HG03442 (cell line): ENCODE data around the gene ANKRD18B.
A peak's percentile ranks its signal among the peaks of the same experiment; 100 is the strongest.
"Not testable (repeated sequence)": the region's sequence is repeated elsewhere in the genome, so short reads cannot be mapped to it uniquely, and the experiment has no call there.

ENCODE experiments used
- ATAC-seq: cut with Tn5 transposase; IDR thresholded peaks from one replicate; pipeline ENCODE4 v1.9.1; 2021; ENCODE audit warnings: mild to moderate bottlenecking, moderate library complexity; ENCODE audit not compliant: unreplicated experiment

ANKRD18B gene

GRCh38 chr9:33523397-33524305, at the start of gene ANKRD18B:
Gene ANKRD18B (plus strand): TSS chr9:33524251. CDS start chr9:33524490, 239 bp downstream.
- not testable (repeated sequence) for ATAC-seq

- ATAC-seq: no peak
Measured at GRCh38 chr9:33475357-33475756, 48.7 kb upstream of the ANKRD18B start.

- no peak for ATAC-seq
Measured at GRCh38 chr9:33476503-33476902, 47.5 kb upstream of the ANKRD18B start.

DNA sequence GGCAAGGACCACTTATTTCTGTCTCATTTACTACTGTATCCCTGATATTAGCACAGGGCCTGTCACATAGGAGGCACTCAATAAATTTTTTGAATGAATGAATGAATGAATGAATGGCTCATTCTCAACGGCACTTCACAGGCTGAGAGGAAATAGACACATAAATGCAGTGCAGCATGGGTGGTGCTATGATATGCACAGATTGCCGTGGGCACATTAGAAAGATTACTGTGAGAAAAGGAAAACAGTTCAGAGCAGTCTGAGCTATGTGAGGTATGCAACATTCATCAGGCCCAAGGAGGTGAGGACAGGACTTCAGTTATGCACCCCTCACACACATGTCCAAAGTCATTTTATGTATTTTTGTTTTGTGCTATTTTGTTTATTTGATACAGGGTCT, 43.9 kb upstream of the ANKRD18B start:
- no peak for ATAC-seq

- ATAC-seq: no peak
Measured at GRCh38 chr9:33480976-33481375, 43.1 kb upstream of the ANKRD18B start.

- not testable (repeated sequence) for ATAC-seq
Measured at GRCh38 chr9:33485312-33485711, 38.7 kb upstream of the ANKRD18B start.

DNA sequence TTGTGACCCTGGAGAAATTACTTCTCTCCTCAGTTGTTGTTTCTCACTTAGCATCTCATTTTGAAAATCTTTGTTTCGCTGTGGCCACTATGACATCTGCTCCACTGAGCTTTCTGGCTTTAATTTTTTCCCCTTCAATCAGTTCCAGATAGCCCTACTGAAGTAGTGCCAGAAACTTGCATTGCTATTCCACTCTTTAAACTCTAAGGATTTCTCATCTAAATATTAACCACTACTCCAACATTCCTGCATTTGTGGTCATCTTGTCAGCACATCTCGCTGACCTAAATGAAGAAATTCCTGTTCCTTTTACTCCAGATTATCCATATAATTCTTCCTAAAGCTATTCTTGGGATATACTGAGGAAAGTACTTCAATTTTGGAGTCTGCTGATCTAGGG, 35.0 kb upstream of the ANKRD18B start:
- ATAC-seq: no peak

- not testable (repeated sequence) for ATAC-seq
Measured at GRCh38 chr9:33493819-33494218, 30.2 kb upstream of the ANKRD18B start.

GRCh38 chr9:33498387-33498786, 25.7 kb upstream of the ANKRD18B start:
- no peak for ATAC-seq

GRCh38 chr9:33506626-33507370, 17.3 kb upstream of the ANKRD18B start:
- no peak for ATAC-seq

- peak; percentile 47 for ATAC-seq
Measured at GRCh38 chr9:33510262-33511183, 13.5 kb upstream of the ANKRD18B start.

- not testable (repeated sequence) for ATAC-seq
Measured at GRCh38 chr9:33511184-33511517, 12.9 kb upstream of the ANKRD18B start.

DNA sequence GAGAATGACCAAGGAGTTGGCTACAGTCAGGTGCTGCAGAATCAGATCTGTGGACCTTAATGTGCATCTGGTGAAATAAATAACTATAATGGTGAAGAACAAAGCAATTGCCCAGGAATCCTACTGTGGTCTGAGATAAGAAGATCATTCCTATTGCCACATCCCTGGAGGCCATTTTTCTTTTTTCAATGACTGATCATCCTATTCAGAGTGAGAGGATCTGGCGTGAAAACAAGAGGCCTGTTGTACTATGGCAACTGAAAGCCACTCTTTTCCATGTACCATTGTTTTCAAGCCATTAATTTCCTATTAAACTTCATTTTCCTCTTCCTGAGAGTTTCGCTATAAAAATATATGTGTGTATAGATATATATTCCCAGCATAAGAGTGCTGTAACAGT, 11.5 kb upstream of the ANKRD18B start:
- not testable (repeated sequence) for ATAC-seq

DNA sequence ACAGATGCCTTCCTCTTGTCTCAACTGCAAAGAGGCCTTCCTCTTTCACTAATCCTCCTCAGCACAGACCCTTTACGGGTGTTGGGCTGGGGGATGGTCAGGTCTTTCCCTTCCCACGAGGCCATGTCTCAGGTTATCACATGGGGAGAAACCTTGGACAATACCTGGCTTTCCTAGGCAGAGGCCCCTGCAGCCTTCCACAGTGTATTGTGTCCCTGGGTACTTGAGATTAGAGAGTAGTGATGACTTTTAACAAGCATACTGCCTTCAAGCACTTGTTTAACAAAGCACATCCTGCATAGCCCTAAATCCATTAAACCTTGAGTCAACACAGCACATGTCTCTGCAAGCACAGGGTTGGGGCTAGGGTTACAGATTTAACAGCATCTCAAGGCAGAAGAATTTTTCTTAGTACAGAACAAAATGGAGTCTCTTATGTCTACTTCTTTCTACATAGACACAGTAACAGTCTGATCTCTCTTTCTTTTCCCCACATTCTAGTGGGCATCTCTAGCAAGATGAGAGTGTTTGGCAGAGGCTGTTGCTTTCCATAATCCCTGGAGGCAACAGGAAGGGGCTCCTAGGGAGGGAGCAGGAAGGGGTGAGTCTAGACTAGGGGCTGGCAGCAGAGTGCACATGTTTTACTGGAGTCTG, 8.6 kb upstream of the ANKRD18B start:
- ATAC-seq: not testable (repeated sequence)

DNA sequence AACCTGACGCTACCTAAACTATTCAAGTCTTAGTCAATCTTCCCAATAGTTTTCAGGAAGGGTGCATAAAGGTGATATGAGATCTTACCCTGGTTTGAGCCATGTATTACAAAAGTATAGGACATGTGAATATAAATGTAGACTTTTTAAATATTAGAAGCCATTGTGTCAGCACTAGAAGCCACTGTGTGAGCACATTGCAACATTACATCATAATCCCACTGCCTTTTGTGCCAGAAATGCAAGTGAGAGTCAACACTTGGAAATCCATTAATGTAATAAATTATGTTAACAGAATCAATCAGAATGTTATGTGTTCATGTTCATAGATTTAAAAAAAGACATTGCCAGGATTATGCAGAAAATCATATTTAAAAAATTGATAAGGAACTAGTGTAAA, 7.7 kb upstream of the ANKRD18B start:
- ATAC-seq: not testable (repeated sequence)

GRCh38 chr9:33517373-33517772, 6.7 kb upstream of the ANKRD18B start:
- no peak for ATAC-seq

- not testable (repeated sequence) for ATAC-seq
Measured at GRCh38 chr9:33517934-33518577, 6.0 kb upstream of the ANKRD18B start.

- not testable (repeated sequence) for ATAC-seq
Measured at GRCh38 chr9:33521861-33522260, 2.2 kb upstream of the ANKRD18B start.

- no peak for ATAC-seq
Measured at GRCh38 chr9:33524306-33524947, 376 bp downstream of the ANKRD18B start.
